SU-DHL-6 (cell line): Measurements from ENCODE around the gene UXT.

Experiments used
- H2AFZ ChIP-seq: fragments of 200-600 bp; sonication (generic); 2 replicates; pipeline ENCODE4 v1.6.1; 2014; ENCODE audit warnings: low read depth, mild to moderate bottlenecking, moderate library complexity, mixed read lengths, antibody characterized with exemption, low read length; ENCODE audit not compliant: severe bottlenecking
- H3F3A ChIP-seq: fragments of 200-600 bp; shearing (Covaris generic); 2 replicates; pipeline ENCODE4 v1.6.0; 2016; ENCODE audit warnings: antibody characterized with exemption, mild to moderate bottlenecking; ENCODE audit not compliant: insufficient read depth
- H3K27ac ChIP-seq: fragments of 200-600 bp; sonication (generic); 2 replicates; pipeline ENCODE4 v1.5.1; 2016; ENCODE audit warnings: low read depth, mild to moderate bottlenecking, low read length, moderate library complexity, mixed read lengths
- H3K27me3 ChIP-seq: fragments of 200-600 bp; sonication (generic), shearing (Covaris generic); 2 replicates; pipeline ENCODE4 v1.6.0; 2014; ENCODE audit warnings: mild to moderate bottlenecking, low read length
- H3K36me3 ChIP-seq: fragments of 200-600 bp; sonication (generic); 2 replicates; pipeline ENCODE4 v1.6.1; 2014; ENCODE audit warnings: mild to moderate bottlenecking, low read length, mixed read lengths
- H3K4me2 ChIP-seq: fragments of 300-600, 200-600 bp; shearing (Covaris generic), sonication (generic); 2 replicates; pipeline ENCODE4 v1.6.0; 2014; ENCODE audit warnings: low read length, low read depth, mild to moderate bottlenecking; ENCODE audit not compliant: poor library complexity, severe bottlenecking
- H3K4me3 ChIP-seq: fragments of 200-600 bp; sonication (generic); 2 replicates; pipeline ENCODE4 v1.5.1; 2014; ENCODE audit warnings: antibody characterized with exemption, low read length, mild to moderate bottlenecking, mixed read lengths; ENCODE audit not compliant: insufficient read depth, poor library complexity, severe bottlenecking
- H3K79me2 ChIP-seq: fragments of 200-600 bp; sonication (generic); 2 replicates; pipeline ENCODE4 v1.6.1; 2014; ENCODE audit warnings: mild to moderate bottlenecking, low read length, moderate library complexity; ENCODE audit not compliant: insufficient read depth
- H3K9ac ChIP-seq: fragments of 200-600 bp; sonication (generic); 2 replicates; pipeline ENCODE4 v1.7.0; 2014; ENCODE audit warnings: mild to moderate bottlenecking, low read length
- H3K9me2 ChIP-seq: fragments of 200-600 bp; sonication (generic); replicated peaks from 2 replicates; pipeline ENCODE4 v1.6.1; 2014; ENCODE audit warnings: low read length; ENCODE audit not compliant: insufficient read depth
- H3K9me3 ChIP-seq: fragments of 200-600 bp; sonication (generic); 2 replicates; pipeline ENCODE4 v1.6.1; 2014; ENCODE audit warnings: low read length, mixed read lengths; ENCODE audit not compliant: insufficient read depth
- H4K20me1 ChIP-seq: fragments of 200-600 bp; sonication (generic); 2 replicates; pipeline ENCODE4 v1.6.1; 2014; ENCODE audit warnings: low read depth, mild to moderate bottlenecking, antibody characterized with exemption, low read length, moderate library complexity, mixed read lengths
- CTCF ChIP-seq: fragments of 200-600 bp; sonication (generic); IDR thresholded peaks from one replicate; pipeline ENCODE4 v1.5.1; 2017; ENCODE audit warnings: antibody characterized with exemption, mild to moderate bottlenecking, low read length, moderate library complexity; ENCODE audit not compliant: insufficient read depth, poor library complexity, severe bottlenecking
- EZH2phosphoT487 ChIP-seq: fragments of 200-600 bp; sonication (generic), shearing (Covaris generic); conservative IDR thresholded peaks from 2 replicates; pipeline ENCODE4 v1.6.1; 2018; ENCODE audit warnings: mild to moderate bottlenecking, antibody characterized with exemption, low read length, moderate library complexity, mixed read lengths

The UXT gene

GRCh38 chrX:47632666-47633065, 26.3 kb downstream of the UXT start:
- Histone ChIP-seq H3K9me3 (no peaks in the 10 kb centered on the region), H3K27me3 (no peaks in the 10 kb centered on the region), H3K4me3 (no peak overlapping the region), H3K27ac (no peak overlapping the region), H3K9me2 (no peaks in the 10 kb centered on the region), H3K36me3 (no peaks in the 10 kb centered on the region), H4K20me1 (no peaks in the 10 kb centered on the region), H3K9ac (no peak overlapping the region), H3F3A (no peaks in the 10 kb centered on the region), H3K4me2 (no peak overlapping the region), H2AFZ (no peak overlapping the region), H3K79me2 (no peaks in the 10 kb centered on the region)
- TF ChIP-seq CTCF (no peak), EZH2phosphoT487 (no peak)

GRCh38 chrX:47631676-47632075, 27.3 kb downstream of the UXT start:
- Histone ChIP-seq H3K27ac (no peak overlapping the region), H3K79me2 (no peaks in the 10 kb centered on the region)

GRCh38 chrX:47629419-47630200, 29.4 kb downstream of the UXT start, which contains the start of gene CFP:
Gene CFP, minus strand, starts transcription at chrX:47629930. Its CDS starts 86 bp downstream, at chrX:47629844.
- no peak within 1 kb of the TSS for H3K4me3 ChIP-seq
- no peaks in the 10 kb centered on the region for H3F3A ChIP-seq
- H3K9me3 ChIP-seq = no peaks in the 10 kb centered on the region
- H3K4me2 ChIP-seq = no peak within 1 kb of the TSS
- no peaks in the 10 kb centered on the region for H3K27me3 ChIP-seq
- H3K27ac ChIP-seq = no peak within 1 kb of the TSS
- H3K79me2 ChIP-seq = no peaks in the 10 kb centered on the region
- H3K9ac ChIP-seq = no peak within 1 kb of the TSS
- TF ChIP-seq CTCF = no peak
- no peak for TF ChIP-seq EZH2phosphoT487
- H3K9me2 ChIP-seq = no peaks in the 10 kb centered on the region
- no peak within 1 kb of the TSS for H2AFZ ChIP-seq
- no peaks in the 10 kb centered on the region for H4K20me1 ChIP-seq
- H3K36me3 ChIP-seq = no peaks in the 10 kb centered on the region

More at GRCh38 chrX:47631676-47632075, 27.3 kb downstream of the UXT start:
- TF ChIP-seq CTCF (no peak), EZH2phosphoT487 (no peak)
- Histone ChIP-seq H3K36me3 (no peaks in the 10 kb centered on the region), H3K9me2 (no peaks in the 10 kb centered on the region), H3K4me2 (no peak overlapping the region), H3K4me3 (no peak overlapping the region), H3K9me3 (no peaks in the 10 kb centered on the region), H3F3A (no peaks in the 10 kb centered on the region), H4K20me1 (no peaks in the 10 kb centered on the region), H2AFZ (no peak overlapping the region), H3K27me3 (no peaks in the 10 kb centered on the region), H3K9ac (no peak overlapping the region)
